SK-N-MC (cell line): ENCODE results near the gene FIGLA.

Experiments used
- EZH2 ChIP-seq: fragments of 200-600 bp; sonication (generic); IDR thresholded peaks from one replicate; pipeline ENCODE4 v1.6.1; 2017; ENCODE audit warnings: antibody characterized with exemption
- POLR2AphosphoS5 ChIP-seq: IDR thresholded peaks from 2 replicates; pipeline ENCODE4 v1.6.1; 2012; ENCODE audit warnings: mild to moderate bottlenecking, low read depth, low read length, borderline replicate concordance

DNA sequence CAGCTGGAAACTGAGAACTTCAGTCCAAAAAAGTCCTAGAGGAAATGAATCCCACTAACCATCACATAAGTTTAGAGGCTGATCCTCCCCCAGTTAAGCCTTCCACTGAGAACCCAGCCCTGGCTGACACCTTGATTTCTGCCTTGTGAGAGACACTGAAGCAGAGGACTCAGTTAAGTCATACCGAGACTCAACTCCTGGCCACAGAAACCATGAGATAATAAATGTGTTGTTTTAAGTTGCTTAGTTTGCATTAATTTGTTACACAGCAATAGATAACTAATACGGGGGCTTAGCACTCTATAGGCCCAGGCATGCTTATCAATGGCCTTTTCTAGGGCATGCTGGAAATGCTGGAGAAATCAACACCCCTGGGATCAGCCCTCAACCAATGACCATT is 19.0 kb downstream of the FIGLA start:
- TF ChIP-seq POLR2AphosphoS5 (no peak), EZH2 (no peak)
